ENCODE results near the gene FMO1.
"Not testable (repeated sequence)": the region's sequence is repeated elsewhere in the genome, so short reads cannot be mapped to it uniquely, and the experiment has no call there.

The FMO1 gene, protein sequence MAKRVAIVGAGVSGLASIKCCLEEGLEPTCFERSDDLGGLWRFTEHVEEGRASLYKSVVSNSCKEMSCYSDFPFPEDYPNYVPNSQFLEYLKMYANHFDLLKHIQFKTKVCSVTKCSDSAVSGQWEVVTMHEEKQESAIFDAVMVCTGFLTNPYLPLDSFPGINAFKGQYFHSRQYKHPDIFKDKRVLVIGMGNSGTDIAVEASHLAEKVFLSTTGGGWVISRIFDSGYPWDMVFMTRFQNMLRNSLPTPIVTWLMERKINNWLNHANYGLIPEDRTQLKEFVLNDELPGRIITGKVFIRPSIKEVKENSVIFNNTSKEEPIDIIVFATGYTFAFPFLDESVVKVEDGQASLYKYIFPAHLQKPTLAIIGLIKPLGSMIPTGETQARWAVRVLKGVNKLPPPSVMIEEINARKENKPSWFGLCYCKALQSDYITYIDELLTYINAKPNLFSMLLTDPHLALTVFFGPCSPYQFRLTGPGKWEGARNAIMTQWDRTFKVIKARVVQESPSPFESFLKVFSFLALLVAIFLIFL

DNA sequence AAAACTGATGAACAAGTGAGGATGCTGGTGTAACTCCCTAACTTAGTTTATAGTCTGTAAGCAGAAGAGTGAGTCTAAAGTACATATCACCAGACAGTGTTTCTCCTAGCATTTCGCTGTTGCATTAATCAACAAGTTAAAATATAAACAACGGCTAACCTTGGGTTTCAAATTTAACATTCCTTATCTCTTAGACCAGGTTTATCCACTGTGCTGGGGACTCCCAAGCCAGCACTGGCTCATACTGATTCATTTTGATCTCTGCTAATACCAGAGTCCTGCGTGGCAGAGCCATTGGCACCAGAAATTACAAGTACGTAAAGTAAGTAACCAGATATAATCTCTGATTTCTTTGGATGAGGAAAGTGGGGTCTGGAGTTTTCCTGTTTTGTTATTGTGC, at the start of gene FMO1:
TSS of gene FMO1 (plus strand) at position 193 of the 400 bp plus-strand sequence. CDS start 9,594 bp downstream, outside the sequence.
- DNase-seq: no peak

GRCh38 chr1:171204296-171204695, 44.0 kb upstream of the FMO1 start:
- no peak for DNase-seq

DNA sequence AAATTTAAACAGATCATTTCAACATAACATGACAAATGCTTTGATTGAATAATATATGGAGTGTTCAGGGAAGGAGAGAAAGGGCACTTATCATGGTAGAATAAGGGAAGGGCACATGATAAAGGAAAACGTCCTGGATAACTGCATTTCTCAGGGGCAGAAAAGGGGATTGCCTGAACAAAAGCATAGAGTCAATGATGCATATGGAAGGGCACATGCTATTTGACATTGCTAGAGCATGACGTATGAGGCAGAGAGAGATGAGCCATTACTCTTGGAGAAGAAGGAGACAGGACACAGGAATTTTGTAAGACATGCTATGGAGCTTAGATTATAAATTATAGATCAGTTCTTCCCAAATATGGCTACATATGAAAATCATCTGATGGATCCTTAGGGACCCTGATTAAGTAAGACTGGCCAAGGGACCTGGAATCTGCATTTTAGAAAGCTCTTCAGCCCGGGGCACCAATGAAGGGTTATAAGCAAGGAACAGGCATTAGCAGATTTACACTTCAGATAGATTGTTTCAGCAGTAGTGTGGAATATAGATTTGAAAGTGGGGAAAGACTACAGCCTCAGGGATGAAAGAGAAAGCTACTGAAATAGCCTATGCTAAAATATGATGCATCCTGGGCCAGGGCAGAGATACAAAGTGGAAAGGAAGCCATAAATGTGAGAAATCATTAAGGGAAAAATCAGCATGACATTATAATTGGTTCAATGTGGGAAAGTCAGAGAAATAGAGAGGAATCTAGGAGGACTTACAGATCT, 41.9 kb upstream of the FMO1 start:
- DNase-seq: no peak

DNA sequence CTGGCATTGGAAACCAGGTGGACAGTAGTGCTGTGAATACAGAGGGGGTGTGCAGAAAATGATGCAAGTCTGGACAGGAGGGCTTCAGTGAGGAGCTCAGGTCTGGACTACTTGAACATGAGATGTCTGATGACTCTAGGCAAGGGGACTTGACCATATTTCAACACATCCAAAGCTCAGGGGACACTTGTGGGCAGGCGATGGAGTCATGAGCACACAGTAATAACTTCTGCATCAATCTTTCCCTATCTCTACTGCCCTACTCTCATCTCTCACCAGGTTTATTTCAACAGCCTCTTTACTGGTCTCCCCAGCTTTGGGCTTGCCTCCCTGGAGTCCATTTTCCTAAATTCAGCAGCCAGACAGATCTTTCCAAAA, 41.3 kb upstream of the FMO1 start:
- no peak for DNase-seq

GRCh38 chr1:171207377-171207776, 40.9 kb upstream of the FMO1 start:
- no peak for DNase-seq

DNA sequence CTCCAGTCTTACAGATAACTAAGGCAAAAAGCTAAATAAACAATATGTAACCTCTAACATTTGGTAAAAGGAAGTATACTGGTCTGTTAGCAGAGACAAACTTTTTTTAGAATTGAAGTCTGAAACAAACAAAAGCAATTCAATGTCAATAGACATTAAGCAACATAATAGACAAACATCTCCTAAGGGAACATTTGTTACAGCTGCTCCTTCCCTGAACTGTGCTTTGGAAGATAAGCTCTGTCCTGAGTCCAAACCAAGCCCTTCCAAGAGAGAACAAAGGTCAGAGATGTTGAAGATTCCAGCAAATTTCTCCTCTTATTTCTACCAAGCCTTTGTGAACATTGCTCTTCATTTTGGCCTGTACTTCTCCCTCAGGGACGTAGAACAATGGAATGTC, 37.9 kb upstream of the FMO1 start:
- DNase-seq: no peak

DNA sequence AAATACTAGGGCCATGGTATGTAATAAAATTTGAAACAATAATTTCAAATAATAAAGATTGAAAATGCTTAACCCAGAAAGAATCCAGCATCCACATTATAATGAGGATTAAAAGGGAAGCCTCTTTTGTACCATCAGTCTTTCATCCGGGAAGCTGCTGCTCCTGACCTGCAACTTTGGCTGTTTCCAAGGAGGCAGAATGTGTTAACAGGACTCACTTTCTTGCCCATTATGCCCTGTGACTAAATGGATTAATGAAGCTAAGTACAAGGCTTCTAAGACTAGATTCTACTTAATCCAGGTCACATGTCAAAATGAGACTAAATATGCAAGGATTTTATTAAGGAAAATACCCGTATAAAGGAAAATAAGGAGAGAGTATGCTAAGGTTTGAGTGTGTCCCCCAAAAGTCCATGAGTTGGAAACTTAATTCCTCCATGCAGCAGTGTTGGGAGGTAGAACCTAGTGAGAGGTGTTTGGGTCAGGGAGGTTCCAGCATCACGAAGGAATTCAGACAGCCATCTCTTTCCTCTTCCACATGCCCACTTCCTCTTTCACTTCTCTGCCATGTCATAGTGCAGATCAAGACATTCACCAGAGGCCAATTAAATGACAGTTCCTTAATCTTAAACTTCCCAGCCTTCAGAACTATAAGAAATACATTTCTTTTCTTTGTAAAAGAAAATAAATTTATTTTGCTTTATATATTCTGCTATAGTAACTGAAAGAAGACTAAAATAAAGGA, 35.5 kb upstream of the FMO1 start:
- DNase-seq: no peak

GRCh38 chr1:171213559-171214454, 34.5 kb upstream of the FMO1 start:
- no peak for DNase-seq

DNA sequence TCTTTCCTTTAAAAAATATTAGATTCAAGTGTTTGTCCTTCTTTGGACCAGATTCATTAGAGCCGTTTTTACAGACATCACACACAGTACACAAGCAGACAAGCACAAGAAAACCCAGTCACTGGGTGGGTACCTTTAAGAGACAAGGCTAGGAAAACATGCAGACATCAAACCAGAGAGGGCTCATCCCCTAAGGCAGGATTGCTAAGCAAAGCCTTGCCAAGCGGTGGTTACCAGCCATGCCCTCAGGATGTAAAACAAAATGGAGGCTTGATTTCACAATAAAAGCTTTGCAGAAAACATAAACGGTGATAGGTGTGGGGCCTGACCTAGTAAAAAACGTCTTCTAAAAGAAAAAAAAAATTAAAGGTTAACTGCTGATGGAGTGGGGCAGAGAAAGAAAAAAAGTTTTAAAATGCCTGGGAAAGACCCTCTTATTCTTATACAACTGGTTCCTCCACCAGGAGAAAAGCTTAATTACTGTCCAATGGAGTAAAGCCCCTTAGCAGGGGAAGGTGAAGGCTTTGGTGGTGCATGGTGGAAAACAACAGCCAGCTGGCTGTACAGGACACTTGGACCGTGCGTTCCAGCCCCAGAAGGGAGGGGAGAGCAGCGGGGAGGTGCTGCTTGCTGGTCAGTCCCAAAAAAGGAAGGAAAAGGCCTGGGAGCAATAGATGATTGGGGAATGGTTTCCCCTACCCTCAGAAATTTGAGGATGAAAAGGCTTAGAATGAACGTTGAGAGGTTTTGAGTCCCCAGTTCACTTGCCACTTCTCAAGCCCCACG, 30.4 kb upstream of the FMO1 start:
- DNase-seq: no peak

DNA sequence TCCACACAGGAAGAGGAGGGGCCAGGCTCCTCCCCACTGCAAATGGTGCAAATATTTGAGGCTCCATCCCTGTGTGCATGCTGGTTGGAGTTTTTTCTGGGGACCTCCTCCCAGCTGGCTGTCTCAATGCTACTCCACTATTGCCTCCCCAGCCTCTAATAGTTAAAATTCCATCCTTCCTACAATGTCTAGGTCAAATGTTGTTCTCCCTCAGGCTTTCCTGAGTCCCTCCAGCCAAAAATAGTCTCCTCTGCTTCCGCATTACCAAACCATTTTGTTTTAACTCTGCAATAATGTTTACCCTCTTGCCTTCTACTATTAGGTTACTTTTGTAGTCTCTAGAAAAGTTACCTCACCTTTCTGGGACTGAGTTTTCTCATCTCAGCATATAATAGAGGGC, 29.6 kb upstream of the FMO1 start:
- DNase-seq: no peak

DNA sequence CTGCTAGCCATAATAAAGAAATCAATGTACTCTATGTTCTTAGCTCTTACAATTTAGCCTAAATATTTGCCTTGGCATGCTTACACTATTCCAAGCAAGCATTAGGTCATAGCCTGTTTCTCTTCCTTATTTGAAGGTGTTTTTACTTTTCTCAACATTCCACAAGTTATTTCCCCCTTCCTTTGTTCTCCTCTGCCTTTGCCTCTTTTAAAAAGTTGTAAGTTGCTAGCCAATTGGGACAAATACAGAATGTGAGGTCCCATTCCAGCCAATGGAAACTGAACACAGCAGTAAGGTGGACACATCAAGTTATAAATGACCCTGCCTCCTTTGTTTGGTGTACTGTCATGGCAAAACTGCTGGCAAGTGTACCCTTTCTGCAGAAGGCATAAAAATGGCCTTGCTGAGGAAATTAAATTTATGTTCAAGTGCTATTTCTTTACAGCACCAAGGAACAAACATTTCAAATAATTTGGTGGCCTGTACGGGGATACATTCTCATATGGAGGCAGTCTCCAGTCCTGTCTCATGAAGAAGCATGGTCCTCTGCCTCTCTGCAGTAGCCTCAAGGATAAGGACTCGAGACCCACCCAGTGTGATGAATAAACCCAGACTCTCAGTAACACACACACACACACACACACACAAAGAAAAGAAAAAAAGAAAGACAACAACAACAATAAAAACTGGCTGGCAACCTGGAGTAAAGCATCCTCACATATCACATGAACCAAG, 28.8 kb upstream of the FMO1 start:
- no peak for DNase-seq

DNA sequence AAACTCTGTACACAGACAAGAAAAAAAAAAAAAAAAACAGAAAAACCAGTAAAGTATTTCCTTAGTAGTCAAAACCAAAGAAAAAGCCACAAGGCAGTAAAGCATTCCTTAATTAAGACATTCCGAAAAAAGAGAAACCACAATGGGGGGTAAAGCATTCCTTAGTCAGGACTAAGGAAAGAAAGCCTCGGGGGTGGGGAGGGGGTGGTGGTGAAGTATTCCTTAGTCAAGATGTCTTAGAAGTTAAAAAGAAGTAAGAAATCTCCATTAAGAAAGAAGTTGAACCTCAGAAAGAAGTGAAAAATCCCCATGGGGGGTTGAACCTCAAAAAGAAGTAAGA, 28.2 kb upstream of the FMO1 start:
- no peak for DNase-seq

DNA sequence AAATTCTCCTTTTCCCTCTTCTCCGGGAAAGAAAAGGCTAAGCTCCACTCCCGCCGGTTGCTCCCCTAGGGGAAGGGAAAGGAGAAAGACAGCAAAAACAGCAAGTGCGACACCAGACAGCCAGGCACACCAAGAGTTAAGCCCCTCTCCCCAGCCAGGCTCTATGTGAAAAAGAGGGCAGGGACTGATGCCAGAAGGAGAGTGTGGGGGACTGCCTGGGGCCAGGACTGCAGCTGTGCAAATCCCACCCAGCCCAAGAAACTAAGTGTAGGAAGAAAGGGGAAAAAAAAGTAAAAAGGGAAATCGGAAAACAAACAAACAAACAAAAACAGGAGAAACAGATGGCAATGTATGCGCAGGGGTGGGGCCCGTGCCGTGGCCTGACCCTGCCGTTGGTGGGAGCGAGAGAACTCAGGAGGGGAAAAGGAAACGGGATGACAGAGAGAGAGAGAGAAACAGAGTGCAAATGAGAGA, 27.7 kb upstream of the FMO1 start:
- peak in 18 of 51 donors; percentile 3 to 37 (median 12) for DNase-seq

DNA sequence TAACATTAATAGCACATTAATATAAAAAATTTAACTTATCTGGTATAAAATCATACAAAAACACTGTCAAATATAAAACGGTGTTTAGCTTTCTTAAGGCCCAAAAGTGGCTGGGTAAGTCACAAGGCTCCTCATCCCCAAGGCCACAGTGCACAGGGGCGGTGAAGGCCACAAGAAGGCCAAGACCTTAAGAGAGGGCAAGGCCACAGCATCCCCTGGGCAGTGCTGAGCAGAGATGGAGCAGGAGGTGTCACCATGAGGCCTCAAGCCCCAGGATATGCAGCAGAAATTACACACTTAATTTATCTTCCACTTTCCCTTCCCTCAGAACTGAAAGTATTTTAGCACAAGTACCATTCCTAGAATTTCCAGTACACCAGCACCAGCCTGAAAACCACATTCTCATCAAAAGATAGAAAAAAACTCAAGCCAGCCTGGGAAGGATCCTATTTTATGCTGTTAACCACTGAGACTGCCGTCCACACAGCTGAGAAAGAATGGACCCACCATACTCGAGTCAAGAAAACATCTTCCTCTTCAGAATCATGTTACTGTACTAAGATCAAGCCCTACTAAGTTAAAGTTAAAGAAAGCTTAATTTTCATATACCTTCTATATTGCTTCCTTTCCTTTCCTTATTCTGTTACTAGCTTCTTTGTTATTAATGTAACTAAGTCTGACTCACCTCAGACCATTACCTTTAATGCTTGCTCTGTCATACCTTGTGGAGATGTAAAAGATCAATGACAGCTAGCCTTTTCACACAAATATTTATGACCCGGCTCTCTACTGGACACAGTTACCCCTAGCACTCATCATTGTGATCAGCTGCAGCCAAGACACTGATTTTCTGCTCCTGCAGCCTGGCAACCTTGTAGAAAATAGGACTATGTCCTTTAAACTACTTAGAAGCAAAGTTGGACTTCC, 26.4 kb upstream of the FMO1 start:
- no peak for DNase-seq

GRCh38 chr1:171222936-171223335, 25.4 kb upstream of the FMO1 start:
- no peak for DNase-seq

DNA sequence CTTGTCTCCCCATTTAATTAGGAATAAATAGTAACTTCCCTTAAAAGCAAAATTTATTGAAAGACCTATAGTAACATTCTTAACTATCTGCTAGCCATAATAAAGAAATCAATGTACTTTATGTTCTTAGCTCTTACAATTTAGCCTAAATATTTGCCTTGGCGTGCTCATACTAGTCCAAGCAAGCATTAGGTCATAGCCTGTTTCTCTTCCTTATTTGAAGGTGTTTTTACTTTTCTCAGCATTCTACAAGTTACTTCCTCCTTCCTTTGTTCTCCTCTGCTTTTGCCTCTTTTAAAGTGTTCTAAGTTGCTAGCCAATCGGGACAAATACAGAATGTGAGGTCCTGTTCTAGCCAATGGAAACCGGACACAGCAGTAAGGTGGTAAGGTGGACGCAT, 24.0 kb upstream of the FMO1 start:
- not testable (repeated sequence) for DNase-seq

DNA sequence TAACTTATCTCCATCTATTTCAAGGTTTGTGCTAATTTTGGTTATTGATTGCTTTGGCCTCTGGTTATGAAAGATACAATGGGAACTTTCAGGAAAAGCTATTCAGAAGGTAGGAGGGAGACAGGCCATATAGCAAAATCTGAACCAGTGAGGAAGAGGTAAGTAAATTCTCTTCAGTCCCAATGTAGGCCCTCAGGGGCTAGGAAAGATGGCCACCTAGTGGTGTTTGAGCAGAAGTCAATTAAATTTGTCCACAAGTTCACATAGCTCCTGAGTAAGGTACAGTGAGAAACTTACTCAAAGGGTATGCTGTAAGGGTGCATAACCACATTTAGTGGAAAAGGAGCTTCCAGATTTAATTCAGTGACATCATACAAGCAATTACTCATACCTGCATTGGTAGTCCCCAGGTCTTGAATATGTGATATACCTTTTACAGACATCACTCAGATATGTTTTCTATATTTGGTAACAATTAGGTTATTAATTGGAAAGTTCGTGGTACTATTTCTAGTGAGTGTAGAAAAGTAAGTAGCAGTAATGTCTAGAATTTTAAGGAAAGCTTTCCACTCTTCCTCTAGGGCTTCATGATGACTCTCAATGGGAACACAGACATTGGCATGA, 21.4 kb upstream of the FMO1 start:
- DNase-seq: peak in 18 of 51 donors; percentile 2 to 50 (median 18)

DNA sequence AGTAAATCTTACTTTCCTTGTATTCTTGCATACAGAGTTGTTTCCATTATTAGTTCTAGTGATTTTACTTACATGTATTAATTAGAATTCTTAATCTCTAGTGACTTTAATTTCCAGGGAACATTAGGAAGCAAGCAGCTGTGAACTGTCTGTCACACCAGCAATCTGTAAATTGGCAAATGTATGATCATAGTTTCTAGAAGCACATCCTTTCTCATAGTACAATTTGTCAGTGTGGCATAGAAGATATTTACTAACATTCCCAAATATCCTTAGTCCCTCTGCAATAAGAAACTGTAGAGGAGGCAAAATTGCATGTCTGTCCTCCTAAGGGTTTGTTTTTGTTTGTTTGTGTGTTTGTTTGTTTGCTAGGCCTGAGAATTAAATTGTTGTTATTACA, 17.0 kb upstream of the FMO1 start:
- DNase-seq: no peak

Measured in hypothalamus (tissue), 51 donors.